Mesothelial cell of epicardium (in vitro differentiated cells): Measurements from ENCODE around the gene CHFR. TPM values are rescaled to one million over a fixed set of nuclear protein-coding genes. Genes with fewer than 3 reads are reported as not detected.
"Not testable (repeated sequence)": the region's sequence is repeated elsewhere in the genome, so short reads cannot be mapped to it uniquely, and the experiment has no call there.

Source experiments
- DNase-seq, 2 experiments: peaks; one replicate each; pipeline ENCODE4 v3.0.0; 2021; ENCODE audit warnings: low spot score in 2 of 2; ENCODE audit not compliant: unreplicated experiment in 2 of 2
- H3K27ac Mint-ChIP-seq: 2 replicates; pipeline ENCODE4 v1.8.0; 2021; ENCODE audit warnings: mixed read lengths
- H3K27me3 Mint-ChIP-seq: 2 replicates; pipeline ENCODE4 v1.8.0; 2021; ENCODE audit warnings: low read depth, mixed read lengths
- H3K36me3 Mint-ChIP-seq: 2 replicates; pipeline ENCODE4 v1.8.0; 2021; ENCODE audit warnings: mixed read lengths
- H3K4me1 Mint-ChIP-seq: 2 replicates; pipeline ENCODE4 v1.8.0; 2021; ENCODE audit warnings: mixed read lengths
- H3K4me3 Mint-ChIP-seq: 2 replicates; pipeline ENCODE4 v1.8.0; 2021; ENCODE audit warnings: mild to moderate bottlenecking, moderate library complexity, mixed read lengths
- H3K9me3 Mint-ChIP-seq: 2 replicates; pipeline ENCODE4 v1.8.0; 2021; ENCODE audit warnings: mixed read lengths
- CTCF ChIP-seq: fragments of 200-600 bp; sonication (generic); IDR thresholded peaks from one replicate; pipeline ENCODE4 v1.5.0; 2021; ENCODE audit warnings: antibody characterized with exemption; ENCODE audit not compliant: unreplicated experiment
- total RNA-seq: library from RNA; stranded (reverse); gene quantifications from 3 replicates; pipeline ENCODE4 v1.2.1, GENCODE V29; 2021

Gene CHFR
- total RNA-seq: 41.3 to 52.9 TPM (median 47.7 TPM) in 3 replicates

- Mint-ChIP-seq H3K27me3 (peaks cover 15% of the 10 kb centered on the region), H3K4me1 (peaks cover 12% of the 10 kb centered on the region), H3K4me3 (peak within 1 kb of the TSS; percentile 96), H3K36me3 (peaks cover 22% of the 10 kb centered on the region), H3K27ac (peak within 1 kb of the TSS; percentile 99), H3K9me3 (peaks cover 29% of the 10 kb centered on the region)
- no peak for TF ChIP-seq CTCF
- DNase-seq: peak; percentile 90 to 91
Measured at GRCh38 chr12:132887513-132888351, at the start of gene CHFR. Gene CHFR (minus strand): TSS chr12:132887605. CDS start chr12:132887328, 277 bp downstream.

GRCh38 chr12:132936921-132937320 is 49.5 kb upstream of the CHFR start:
- H3K27me3 Mint-ChIP-seq, DNase-seq, H3K27ac Mint-ChIP-seq, H3K4me1 Mint-ChIP-seq, H3K4me3 Mint-ChIP-seq: not testable (repeated sequence)
- Mint-ChIP-seq H3K36me3 (peaks cover 72% of the 10 kb centered on the region), H3K9me3 (peaks cover 58% of the 10 kb centered on the region)

GRCh38 chr12:132936163-132936562 is 48.8 kb upstream of the CHFR start:
- TF ChIP-seq CTCF: no peak
- peaks cover 72% of the 10 kb centered on the region for H3K36me3 Mint-ChIP-seq
- no peaks in the 10 kb centered on the region for H3K4me1 Mint-ChIP-seq
- peaks cover 59% of the 10 kb centered on the region for H3K9me3 Mint-ChIP-seq
- H3K4me3 Mint-ChIP-seq: no peak overlapping the region
- no peaks in the 10 kb centered on the region for H3K27me3 Mint-ChIP-seq
- no peak for DNase-seq
- no peak overlapping the region for H3K27ac Mint-ChIP-seq

GRCh38 chr12:132926415-132926833 is 39.0 kb upstream of the CHFR start:
- no peaks in the 10 kb centered on the region for H3K4me1 Mint-ChIP-seq
- H3K4me3 Mint-ChIP-seq: no peak overlapping the region
- no peak for TF ChIP-seq CTCF
- DNase-seq: no peak
- peaks cover 79% of the 10 kb centered on the region for H3K9me3 Mint-ChIP-seq
- H3K27ac Mint-ChIP-seq: no peak overlapping the region
- H3K36me3 Mint-ChIP-seq: peaks cover 83% of the 10 kb centered on the region
- no peaks in the 10 kb centered on the region for H3K27me3 Mint-ChIP-seq

GRCh38 chr12:132925597-132926414 is 38.4 kb upstream of the CHFR start:
- no peak for DNase-seq
- H3K36me3 Mint-ChIP-seq: peaks cover 83% of the 10 kb centered on the region
- no peak for TF ChIP-seq CTCF
- no peak overlapping the region for H3K4me3 Mint-ChIP-seq
- H3K9me3 Mint-ChIP-seq: peaks cover 78% of the 10 kb centered on the region
- H3K27ac Mint-ChIP-seq: no peak overlapping the region
- H3K27me3 Mint-ChIP-seq: no peaks in the 10 kb centered on the region
- no peaks in the 10 kb centered on the region for H3K4me1 Mint-ChIP-seq

GRCh38 chr12:132924356-132924755 is 37.0 kb upstream of the CHFR start:
- H3K27me3 Mint-ChIP-seq: no peaks in the 10 kb centered on the region
- peaks cover 70% of the 10 kb centered on the region for H3K9me3 Mint-ChIP-seq
- H3K27ac Mint-ChIP-seq: no peak overlapping the region
- no peak overlapping the region for H3K4me3 Mint-ChIP-seq
- no peak for TF ChIP-seq CTCF
- peaks cover 70% of the 10 kb centered on the region for H3K36me3 Mint-ChIP-seq
- DNase-seq: no peak
- no peaks in the 10 kb centered on the region for H3K4me1 Mint-ChIP-seq
